ENCODE measurements around the gene DSG2. TPM values are rescaled to one million over a fixed set of nuclear protein-coding genes. Genes with fewer than 3 reads are reported as not detected.

Gene DSG2
- polyA plus RNA-seq, 3 donors: not detected

DNA sequence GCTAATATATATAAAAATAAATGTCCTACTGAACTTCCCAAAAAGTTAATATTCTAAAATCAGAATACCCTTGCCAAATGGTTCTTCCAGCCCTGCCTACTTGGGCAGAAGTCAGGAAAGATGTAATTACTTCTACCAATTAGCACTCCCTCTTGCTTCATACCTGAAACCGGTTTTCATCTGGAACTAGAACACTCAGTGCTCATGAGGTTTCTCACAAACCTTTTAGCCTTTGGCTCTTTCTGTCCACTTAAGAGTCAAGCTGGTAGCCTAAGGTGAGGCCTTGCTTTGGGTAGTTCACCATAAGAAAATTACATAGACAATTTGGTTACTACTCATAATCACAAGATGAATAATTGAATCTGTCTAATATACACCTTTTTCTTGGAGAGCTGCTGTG lies 46.4 kb upstream of the DSG2 start:
- Histone ChIP-seq H3K27ac (ENCODE audit: low read depth in 1 of 2, low read length in 2 of 2) (no peak overlapping the region), H3K4me1 (ENCODE audit: control insufficient read depth in 1 of 2, insufficient read depth in 2 of 2, low read length in 2 of 2) (no peaks in the 10 kb centered on the region), H4K20me1 (ENCODE audit: insufficient read depth, low read length) (no peaks in the 10 kb centered on the region), H3K9ac (ENCODE audit: insufficient read depth, low read length, poor library complexity, severe bottlenecking) (no peak overlapping the region), H3K36me3 (replicated peaks in 1 of 2; ENCODE audit: control insufficient read depth in 1 of 2, insufficient read depth in 2 of 2, low read length in 2 of 2) (no peaks in the 10 kb centered on the region), H2AFZ (ENCODE audit: insufficient read depth, low read depth, low read length, poor library complexity, severe bottlenecking) (no peak overlapping the region), H3K4me2 (replicated peaks; ENCODE audit: extremely low read depth, low read length, poor library complexity, severe bottlenecking) (no peak overlapping the region), H3K9me3 (replicated peaks in 1 of 2; ENCODE audit: control insufficient read depth in 1 of 2, insufficient read depth in 1 of 2, low read length in 2 of 2) (no peaks in the 10 kb centered on the region), H3K27me3 (ENCODE audit: control insufficient read depth in 2 of 2, insufficient read depth in 2 of 2, low read length in 2 of 2) (no peaks in the 10 kb centered on the region), H3K79me2 (ENCODE audit: insufficient read depth, low read length) (no peaks in the 10 kb centered on the region), H3K4me3 (replicated peaks in 1 of 3; ENCODE audit: low read depth in 2 of 3, low read length in 3 of 3) (no peak overlapping the region)
- peaks cover 0 to 2% (median 0%) of the 10 kb centered on the region in 7 donors for H3K9me3 Mint-ChIP-seq
- H3K4me1 Mint-ChIP-seq: no peaks in the 10 kb centered on the region
- 83% methylated on average over 1 of the region's 1 CpG for WGBS (ENCODE audit: insufficient coverage)
- H3K27ac Mint-ChIP-seq: no peak overlapping the region
- TF ChIP-seq, protein P1, sequence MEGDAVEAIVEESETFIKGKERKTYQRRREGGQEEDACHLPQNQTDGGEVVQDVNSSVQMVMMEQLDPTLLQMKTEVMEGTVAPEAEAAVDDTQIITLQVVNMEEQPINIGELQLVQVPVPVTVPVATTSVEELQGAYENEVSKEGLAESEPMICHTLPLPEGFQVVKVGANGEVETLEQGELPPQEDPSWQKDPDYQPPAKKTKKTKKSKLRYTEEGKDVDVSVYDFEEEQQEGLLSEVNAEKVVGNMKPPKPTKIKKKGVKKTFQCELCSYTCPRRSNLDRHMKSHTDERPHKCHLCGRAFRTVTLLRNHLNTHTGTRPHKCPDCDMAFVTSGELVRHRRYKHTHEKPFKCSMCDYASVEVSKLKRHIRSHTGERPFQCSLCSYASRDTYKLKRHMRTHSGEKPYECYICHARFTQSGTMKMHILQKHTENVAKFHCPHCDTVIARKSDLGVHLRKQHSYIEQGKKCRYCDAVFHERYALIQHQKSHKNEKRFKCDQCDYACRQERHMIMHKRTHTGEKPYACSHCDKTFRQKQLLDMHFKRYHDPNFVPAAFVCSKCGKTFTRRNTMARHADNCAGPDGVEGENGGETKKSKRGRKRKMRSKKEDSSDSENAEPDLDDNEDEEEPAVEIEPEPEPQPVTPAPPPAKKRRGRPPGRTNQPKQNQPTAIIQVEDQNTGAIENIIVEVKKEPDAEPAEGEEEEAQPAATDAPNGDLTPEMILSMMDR (IDR thresholded peaks at IDR 0.05): no peak
- no peaks in the 10 kb centered on the region for H3K36me3 Mint-ChIP-seq
- no peak overlapping the region for H3K4me3 Mint-ChIP-seq
- peaks cover 0 to 1% (median 1%) of the 10 kb centered on the region in 3 donors for H3K27me3 Mint-ChIP-seq (ENCODE audit: low read depth in 3 of 3)
- DNase-seq: no peak
- intact Hi-C loops (cut with micrococcal nuclease): no loop called here

DNA sequence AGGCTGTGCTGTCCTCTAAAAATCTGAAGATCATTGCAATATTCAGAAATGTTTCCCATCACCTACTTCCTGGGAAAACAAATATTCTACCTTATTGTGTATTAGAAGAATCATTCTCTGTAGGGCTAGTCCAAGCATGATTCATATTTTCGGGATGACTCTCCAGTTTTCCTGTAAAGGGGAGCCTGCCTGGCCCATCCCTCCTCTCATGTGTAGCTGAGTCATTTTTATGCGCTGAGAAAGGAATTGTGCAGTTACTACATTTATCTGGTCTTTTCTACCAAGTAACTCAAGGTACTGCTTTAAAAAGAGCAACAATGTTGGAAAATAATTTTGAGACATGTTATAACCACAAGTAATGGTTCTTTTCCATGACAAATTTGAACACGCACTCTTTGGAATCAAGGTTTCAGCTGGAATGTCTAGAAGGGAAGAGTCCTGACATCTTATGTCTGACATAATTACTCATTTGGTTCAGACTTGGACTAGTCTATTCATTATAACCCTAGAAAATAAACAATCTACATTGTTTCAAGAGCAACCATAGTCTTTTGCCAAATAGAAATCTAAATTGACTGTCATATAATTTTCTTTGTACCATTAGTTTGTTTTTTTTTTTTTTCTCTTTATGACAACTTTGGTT lies 43.8 kb upstream of the DSG2 start:
- H3K36me3 Mint-ChIP-seq: no peaks in the 10 kb centered on the region
- Histone ChIP-seq H3K27me3 (ENCODE audit: control insufficient read depth in 2 of 2, insufficient read depth in 2 of 2, low read length in 2 of 2) (no peaks in the 10 kb centered on the region), H3K27ac (ENCODE audit: low read depth in 1 of 2, low read length in 2 of 2) (no peak overlapping the region), H3K4me2 (replicated peaks; ENCODE audit: extremely low read depth, low read length, poor library complexity, severe bottlenecking) (no peak overlapping the region), H3K4me3 (replicated peaks in 1 of 3; ENCODE audit: low read depth in 2 of 3, low read length in 3 of 3) (no peak overlapping the region), H3K36me3 (replicated peaks in 1 of 2; ENCODE audit: control insufficient read depth in 1 of 2, insufficient read depth in 2 of 2, low read length in 2 of 2) (no peaks in the 10 kb centered on the region), H3K9me3 (replicated peaks in 1 of 2; ENCODE audit: control insufficient read depth in 1 of 2, insufficient read depth in 1 of 2, low read length in 2 of 2) (no peaks in the 10 kb centered on the region), H3K9ac (ENCODE audit: insufficient read depth, low read length, poor library complexity, severe bottlenecking) (no peak overlapping the region), H2AFZ (ENCODE audit: insufficient read depth, low read depth, low read length, poor library complexity, severe bottlenecking) (no peak overlapping the region), H4K20me1 (ENCODE audit: insufficient read depth, low read length) (no peaks in the 10 kb centered on the region), H3K4me1 (ENCODE audit: control insufficient read depth in 1 of 2, insufficient read depth in 2 of 2, low read length in 2 of 2) (no peaks in the 10 kb centered on the region), H3K79me2 (ENCODE audit: insufficient read depth, low read length) (no peaks in the 10 kb centered on the region)
- peaks cover 0 to 4% (median 0%) of the 10 kb centered on the region in 7 donors for H3K9me3 Mint-ChIP-seq
- no peak for DNase-seq
- intact Hi-C loops (cut with micrococcal nuclease): no loop called here
- H3K27ac Mint-ChIP-seq: no peak overlapping the region
- no CpG with 5 or more reads among the region's 3 CpGs for WGBS (ENCODE audit: insufficient coverage)
- peaks cover 0 to 3% (median 3%) of the 10 kb centered on the region in 3 donors for H3K27me3 Mint-ChIP-seq (ENCODE audit: low read depth in 3 of 3)
- TF ChIP-seq, protein P1 (IDR thresholded peaks at IDR 0.05): no peak
- no peaks in the 10 kb centered on the region for H3K4me1 Mint-ChIP-seq
- H3K4me3 Mint-ChIP-seq: no peak overlapping the region

Data from CD14-positive monocyte (primary cell).